Measurements from ENCODE around the gene SSR1.
"Not testable (repeated sequence)": the region's sequence is repeated elsewhere in the genome, so short reads cannot be mapped to it uniquely, and the experiment has no call there.

SSR1 gene

DNA sequence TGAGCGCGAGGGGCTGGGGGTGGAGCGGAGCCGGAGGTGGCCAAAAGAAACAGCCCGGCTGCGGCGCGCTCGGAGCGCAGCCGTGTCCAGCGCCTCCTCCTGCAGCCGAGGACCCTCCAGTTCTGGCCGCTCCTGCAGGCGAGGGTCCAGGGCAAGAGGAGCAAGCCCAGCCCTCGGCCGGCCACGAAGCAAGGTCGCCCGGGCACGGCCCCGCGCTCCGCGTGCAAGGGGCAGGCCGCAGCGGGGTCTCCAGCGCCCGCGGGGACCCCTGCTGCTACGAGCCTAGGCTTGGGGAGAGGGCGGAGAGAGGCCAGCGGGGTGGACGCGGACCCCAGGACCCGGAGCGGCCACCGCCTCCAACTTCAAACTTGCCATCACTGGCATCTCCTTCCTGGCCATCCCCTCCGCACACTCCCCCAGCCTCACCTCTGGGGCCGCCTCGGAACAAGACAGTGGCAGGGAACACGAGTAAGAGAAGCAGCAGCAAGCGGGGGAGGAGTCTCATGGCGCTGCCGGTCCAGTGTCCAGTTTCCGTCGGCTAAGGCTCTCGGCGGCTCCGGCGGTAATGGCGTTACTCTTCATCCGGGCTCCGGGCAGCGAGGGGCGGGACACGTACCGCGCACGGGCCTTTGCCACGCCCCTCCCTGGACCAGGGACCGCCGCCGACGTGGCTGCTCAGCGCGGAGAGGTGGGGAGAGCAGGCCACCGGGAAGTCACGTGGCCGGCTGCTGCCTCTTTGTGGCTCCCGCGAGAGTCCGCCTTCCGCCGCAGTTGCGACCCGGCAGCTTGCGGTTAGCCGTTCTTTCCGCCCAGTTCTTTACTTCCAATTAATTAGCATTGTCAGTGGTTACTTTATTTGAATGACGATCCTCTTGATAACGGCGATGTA lies at the start of gene SSR1:
TSS of gene SSR1 (minus strand) at position 584 of the 889 bp plus-strand sequence. CDS start at position 505, 79 bp downstream.
- DNase-seq: peak; percentile 99

DNA sequence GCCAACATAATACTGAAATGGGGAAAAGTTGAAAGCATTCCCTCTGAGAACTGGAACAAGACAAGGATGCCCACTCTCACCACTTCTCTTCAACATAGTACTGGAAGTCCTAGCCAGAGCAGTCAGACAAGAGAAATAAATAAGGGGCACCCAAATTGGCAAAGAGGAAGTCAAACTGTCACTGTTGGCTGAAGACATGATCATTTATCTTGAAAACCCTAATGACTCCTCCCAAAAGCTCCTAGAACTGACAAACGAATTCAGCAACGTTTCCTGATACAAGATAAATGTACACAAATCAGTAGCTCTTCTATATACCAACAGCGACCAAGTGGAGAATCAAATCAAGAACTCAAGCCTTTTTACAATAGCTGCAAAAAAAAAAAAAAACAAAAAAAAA lies 38.9 kb upstream of the SSR1 start:
- DNase-seq: peak; percentile 61

DNA sequence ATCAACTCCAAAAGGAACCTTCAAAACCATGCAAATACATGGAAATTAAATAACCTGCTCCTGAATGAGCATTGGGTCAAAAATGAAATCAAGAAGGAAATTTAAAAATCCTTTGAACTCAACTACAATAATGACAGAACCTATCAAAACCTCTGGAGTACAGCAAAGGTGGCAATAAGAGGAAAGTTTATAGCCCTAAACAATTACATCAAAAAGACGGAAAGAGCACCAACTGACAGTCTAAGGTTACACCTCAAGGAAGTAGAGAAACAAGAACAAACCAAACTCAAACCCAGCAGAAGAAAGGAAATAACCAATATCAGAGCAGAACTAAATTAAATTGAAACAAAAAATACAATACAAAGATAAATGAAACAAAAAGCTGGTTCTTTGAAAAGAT lies 37.6 kb upstream of the SSR1 start:
- DNase-seq: not testable (repeated sequence)

DNA sequence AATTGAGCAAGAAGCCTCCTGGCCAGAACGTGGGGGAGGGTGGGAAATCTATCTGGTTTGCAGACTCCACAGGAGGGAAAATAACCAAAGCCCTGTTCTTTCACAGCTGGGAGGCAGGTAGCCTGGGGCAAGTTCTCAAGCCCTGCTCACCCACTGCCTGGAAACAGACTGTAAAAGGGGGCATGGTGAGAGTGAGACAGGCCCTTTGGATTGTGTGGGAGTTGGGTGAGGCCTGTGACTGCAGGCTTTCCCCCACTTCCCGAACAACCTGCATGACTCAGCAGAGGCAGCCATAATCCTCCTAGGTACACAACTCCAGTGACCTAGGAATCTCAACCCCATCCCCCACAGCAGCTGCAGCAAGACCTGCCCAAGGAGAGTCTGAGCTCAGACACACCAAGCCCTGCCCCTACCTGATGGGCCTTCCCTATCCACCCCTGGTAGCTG lies 34.6 kb upstream of the SSR1 start:
- not testable (repeated sequence) for DNase-seq

DNA sequence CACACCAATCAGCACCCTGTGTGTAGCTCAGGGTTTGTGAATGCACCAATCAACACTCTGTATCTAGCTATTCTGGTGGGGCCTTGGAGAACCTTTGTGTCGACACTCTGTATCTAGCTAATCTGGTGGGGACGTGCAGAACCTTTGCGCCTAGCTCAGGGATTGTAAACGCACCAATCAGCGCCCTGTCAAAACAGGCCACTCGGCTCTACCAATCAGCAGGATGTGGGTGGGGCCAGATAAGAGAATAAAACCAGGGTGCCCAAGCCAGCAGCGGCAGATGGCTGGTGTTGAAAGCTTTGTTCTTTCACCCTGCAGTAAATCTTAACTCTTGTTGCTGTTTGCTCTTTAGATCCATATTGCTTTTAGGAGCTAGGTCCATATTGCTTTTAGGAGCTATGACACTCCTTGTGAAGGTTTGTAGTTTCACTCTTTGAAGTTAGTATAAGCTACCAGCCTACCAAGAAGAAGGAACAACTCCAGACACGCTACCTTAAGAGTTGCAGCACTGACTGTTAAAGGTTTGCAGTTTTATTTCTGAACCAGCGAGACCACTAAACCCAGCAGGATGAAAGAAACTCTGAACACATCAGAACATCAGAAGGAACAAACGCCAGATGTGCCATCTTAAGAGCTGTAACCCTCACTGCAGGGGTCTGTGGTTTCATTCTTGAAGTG lies 31.9 kb upstream of the SSR1 start:
- not testable (repeated sequence) for DNase-seq

DNA sequence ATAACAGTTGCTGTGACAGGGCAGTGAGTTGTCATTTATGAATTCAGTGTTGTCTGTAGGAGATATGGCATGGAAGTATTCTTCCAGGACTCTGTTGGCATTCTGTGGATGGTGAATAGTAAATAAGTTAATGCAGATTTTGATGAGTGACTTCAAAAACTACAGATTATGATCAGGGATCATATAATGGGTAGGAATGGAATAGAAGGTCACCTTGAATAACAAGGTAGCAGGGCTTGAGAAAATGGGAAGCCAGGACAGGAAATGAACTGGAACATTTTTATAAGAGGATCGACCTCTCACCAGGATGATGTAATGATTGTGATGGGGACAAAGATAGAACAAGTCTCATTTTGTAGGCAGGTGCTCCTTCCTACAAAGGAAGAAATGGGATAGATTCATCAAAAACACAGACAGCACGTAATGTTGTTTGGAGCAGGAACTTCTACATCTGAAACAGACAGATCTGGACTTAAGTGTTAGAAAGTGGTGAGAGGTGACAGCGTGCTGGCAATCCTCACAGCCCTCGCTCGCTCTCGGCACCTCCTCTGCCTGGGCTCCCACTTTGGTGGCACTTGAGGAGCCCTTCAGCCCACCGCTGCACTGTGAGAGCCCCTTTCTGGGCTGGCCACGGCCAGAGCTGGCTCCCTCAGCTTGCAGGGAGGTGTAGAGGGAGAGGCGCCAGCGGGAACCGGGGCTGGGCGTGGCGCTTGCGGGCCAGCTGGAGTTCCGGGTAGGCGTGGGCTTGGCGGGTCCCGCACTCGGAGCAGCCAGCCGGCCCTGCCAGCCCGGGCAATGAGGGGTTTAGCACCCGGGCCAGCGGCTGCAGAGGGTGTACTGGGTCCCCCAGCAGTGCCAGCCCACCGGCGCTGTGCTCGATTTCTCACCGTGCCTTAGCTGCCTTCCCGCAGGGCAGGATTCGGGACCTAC lies 30.8 kb upstream of the SSR1 start:
- DNase-seq: no peak

DNA sequence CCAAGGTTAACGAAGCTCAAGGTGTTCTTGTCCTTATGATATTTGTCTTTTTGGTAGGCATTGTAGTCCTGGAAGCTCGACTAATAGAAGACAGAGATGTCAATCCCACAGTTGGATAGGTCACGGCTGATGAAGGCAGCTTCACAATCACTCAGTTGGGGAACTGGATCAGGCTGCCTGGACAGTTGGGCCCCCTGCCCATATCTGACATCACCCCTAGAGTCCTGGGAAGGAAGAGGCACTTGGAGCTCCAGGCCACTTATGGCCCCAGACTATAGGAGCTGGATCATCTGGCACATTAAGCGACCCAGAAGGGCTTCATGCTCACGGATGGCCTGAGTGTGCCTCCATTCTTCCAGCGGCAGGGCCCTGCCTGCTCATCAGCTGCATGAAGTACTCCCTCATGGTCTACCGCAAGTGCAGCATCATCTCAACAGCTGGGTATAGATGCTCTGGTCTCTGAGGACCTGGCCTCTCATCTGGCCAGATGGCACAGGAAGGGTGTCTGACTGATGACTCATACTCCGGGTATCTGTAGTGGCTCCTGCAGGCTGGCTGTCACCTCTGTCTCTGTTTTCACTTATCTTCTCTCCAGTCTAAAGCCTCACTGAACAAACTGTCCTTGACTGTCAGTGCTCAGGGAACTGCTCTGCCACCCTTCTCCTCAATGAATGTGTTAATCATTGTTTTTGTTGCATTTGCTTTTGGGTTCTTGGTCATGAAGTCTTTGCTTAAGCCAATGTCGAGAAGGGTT lies 29.2 kb upstream of the SSR1 start:
- DNase-seq: peak; percentile 71

DNA sequence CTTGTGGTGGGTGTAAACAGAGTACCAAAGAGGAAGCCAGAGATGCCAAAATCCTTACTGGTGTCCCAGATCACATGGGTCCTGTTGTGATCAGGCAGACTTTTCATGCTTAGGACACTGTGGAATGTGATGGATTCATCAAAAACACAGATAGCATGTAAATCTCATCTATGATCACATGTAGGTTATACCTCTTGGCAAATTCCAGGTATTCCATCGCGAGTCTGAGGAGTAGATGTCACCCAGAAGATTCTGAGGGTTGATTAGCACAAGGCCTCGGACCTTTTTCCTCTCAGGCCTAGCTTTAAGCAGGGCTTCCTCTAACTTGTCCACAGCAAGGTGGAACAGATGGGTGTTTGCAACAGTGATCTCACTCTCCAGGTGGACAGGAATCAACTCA lies 28.3 kb upstream of the SSR1 start:
- no peak for DNase-seq

DNA sequence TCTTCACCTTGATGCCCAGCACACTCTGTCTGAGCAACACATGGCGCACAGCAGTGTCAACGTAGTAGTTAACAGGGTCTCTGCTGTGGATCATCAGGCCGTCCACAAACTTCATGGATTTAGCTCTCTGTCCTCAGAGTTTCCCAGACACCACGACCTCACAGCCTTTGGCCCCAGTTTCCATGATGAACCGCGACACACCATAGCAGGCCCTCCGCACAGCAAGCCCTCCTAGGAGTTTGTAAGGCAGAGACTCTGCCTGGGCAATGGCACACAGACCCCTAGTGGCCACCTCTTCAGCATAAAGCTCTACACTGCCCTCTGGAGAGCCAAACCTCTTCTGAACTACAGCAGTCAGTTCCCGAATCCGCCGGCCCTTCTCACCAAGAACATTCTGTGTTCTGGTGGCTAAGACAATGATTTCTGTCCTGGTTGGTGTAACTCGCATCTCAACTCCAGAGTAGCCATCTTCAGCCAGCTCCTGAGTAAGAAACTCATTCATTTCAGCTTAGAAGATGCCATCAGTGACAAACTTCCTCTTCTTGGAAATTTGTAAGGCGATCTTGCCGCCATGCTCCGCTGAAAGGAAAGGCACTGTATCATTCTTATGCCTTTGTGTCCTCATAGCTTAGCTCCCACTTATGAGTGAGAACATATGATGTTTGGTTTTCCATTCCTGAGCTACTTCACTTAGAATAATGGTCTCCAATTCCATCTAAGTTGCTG lies 26.2 kb upstream of the SSR1 start:
- DNase-seq: peak; percentile 82

DNA sequence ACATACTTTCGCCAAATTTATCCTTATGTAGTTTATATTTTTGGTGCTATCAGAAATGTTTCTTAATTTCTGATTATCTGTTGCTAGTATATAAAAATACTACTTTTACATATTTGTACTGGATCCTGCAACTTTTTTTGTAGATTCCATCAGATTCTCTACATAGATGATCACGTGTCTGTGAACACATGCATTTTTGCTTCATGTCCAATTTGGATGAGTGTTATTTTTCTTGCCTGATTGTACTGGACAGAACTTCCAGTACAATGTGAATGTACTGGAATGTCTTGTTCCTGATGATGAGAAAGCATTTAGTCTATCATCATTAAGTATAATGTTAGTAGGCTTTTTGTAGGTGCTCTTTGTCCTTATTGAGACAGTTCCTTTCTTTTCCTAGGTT lies 25.0 kb upstream of the SSR1 start:
- no peak for DNase-seq

DNA sequence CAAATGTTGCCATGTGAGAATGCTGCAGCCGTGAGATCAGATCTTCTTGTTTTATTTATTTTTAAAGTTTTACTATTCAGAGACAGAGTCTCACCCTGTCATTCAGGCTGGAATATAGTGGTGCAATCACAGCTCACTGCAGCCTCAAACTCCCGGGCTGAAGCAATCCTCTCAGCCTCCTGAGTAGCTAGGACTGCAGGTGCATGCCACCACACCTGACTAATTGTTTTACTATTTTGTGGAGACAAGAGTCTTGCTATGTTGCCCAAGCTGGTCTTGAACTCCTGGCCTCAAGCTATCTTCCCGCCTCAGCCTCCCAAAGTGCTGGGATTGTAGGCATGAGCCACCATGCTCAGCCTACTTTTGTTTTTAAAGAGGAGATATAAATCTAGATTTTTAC lies 22.5 kb upstream of the SSR1 start:
- DNase-seq: no peak

DNA sequence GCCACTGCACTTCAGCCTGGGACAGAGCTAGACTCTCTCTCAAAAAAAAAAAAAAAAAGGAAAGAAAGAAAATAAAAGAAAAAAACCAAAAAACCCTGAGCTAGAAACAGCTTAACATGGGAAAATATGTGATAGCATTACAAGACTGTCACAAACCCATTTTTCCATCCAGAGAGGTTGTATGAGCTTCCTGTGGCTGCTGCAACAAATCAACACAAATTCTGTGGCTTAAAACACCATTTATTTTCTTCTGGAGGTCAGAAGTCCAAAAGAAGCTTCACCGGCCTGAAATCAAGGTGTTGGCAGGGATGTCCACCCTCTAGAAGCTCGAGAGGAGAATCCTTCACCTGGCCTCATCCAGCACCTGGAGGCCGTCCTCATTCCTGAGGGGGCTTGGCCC lies 21.7 kb upstream of the SSR1 start:
- DNase-seq: no peak

DNA sequence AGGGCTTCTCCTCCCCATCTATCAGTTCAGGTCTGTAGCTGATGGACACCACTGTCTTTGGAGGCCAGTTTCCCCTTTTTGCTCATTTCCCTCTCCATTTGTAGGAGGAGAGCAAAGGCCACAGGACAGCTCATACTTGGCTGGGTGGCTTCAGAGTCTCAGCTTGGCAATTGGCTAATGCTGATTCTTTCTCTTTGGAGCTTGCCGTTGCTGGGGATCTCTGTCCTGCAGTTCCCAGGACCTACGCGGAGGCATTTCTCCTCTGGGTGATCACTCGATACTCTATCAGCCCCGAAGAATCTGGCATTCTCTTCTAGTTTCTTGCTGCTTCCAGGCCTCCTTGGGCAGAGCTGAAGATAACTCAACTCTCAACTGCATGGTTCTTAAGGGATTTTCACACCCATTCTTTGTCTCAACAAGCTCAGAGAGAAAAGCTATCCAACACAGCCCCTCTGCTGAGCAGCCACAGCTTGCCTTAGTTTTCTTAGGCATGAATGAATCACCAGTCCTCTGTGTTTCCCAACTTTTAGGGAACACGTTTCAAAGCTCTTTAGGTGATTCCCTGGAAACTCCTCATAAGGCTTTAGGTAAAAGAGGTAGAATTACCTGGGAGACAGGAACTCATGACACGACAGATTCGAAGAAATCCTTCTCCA lies 19.2 kb upstream of the SSR1 start:
- no peak for DNase-seq

DNA sequence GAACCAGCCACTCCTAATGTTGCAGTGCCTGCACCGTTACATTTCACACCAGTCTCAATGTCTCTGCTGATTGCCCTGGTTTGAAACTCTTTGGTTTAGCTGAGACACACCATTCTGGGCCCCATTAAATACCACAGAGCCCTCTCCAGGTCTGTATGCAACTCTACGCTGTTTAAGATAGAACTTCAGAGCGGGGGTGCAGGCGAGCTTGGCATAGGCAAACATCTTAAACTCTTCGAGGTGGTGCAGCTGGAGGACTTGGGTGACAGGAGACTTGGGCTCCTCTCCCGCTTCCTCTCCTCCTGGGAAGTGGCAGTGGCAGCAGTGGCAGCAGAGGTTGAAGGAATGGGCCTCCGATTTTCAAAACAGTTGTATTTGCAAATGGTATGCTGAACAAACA lies 18.5 kb upstream of the SSR1 start:
- DNase-seq: no peak

DNA sequence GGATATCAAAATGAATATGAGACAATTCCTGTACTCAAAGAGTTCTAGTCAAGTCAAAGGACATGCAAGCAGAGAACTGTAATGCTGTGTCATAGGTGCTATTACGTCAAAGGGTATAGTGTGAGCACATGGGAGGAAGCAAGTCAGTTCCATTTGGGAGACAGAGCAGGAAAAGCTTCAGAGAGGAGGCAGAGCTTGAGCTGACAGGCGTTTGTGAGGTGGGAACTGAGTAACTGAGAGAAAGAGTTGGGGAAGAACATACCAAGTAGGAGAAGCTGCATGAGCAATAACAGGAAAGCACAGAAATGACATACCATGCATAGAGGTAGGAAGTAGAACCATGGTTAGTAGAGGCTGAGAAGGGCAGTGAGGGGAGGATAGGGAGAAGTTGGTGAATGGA lies 15.2 kb upstream of the SSR1 start:
- no peak for DNase-seq

DNA sequence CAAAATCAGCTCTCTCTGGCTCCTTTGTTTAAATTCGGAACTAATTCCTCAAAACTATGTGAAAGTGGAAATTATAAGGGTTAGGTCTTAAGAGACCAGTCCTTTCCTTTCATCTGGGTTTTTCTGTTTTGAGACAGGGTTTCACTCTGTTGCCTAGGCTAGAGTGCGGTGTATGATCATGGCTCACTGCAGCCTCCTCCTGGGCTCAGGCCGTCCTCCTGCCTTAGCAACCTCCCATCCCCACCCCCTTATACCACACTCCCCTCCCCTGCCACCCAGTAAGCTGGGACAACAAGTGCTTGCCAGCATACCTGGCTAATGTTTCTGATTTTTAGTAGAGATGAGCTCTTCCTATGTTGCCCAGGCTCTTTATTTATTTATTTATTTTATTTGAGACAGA lies 12.8 kb upstream of the SSR1 start:
- no peak for DNase-seq

DNA sequence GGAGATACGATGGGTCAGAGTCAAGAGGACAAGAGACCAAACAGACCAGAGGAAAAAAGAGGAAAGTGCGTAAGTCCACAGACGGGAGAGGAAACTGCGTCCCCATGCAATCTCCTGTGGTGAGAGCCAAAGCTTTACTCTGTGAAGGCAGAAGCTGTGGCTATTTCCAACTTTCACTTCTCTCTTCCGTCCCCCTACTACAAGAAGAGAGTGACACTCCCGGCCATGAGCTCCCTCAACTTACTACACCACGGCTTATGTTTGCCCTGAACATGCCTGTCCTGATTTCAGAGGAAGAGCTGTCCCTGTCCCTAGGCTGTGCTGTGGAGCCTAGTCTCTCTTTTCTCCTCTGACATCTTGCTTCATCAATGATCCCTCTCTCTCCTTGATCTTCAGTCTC lies 11.5 kb upstream of the SSR1 start:
- DNase-seq: peak; percentile 59

DNA sequence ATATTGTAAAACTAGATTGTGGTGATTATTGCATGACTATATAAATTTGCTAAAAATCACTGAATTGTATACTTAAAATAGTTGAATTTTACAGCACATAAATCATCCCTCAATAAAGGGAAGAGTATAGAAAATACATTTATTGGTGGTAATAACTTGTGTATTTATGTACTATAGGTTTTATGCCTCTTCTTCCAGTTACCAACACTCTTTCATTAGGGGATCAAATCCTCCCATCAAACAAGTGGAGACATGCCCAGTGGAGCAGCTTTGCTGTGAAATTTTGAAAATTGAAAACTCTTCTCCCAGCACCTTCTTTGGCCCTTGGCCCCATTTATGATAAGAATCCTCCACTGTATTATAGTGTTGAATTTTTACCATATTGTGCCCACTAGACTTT lies 10.1 kb upstream of the SSR1 start:
- DNase-seq: no peak

DNA sequence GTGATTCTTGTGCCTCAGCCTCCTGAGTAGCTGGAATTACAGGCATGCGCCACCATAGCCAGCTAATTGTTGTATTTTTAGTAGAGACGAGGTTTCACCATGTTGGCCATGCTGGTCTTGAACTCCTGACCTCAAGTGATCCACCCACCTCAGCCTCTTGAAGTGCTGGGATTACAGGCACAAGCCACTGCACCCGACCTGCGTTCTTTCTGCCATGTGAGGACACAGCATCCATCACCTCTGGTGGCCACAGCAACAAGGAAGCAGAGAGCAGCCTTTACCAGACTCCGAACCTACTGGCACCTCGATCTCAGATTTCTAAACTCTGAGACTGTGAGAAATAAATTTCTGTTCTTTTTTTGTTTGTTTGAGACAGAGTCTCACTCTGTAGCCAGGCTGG lies 8.9 kb upstream of the SSR1 start:
- not testable (repeated sequence) for DNase-seq

DNA sequence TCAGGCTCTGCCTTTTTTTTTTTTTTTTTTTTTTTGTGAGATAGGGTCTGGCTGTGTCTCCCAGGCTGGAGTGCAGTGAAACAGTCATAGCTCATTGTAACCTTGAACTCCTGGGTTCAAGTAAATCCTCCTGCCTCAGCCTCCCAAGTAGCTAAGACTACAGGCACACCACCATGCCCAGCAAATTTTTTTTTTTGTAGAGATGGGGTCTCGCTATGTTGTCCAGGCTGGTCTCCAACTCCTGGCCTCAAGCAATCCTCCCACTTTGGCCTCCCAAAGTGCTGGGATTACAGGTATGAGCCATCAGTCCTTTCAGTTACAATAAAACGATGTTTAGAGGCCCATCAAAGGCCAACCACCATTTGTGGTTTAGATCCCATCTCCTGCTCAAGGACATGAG lies 6.4 kb upstream of the SSR1 start:
- not testable (repeated sequence) for DNase-seq

DNA sequence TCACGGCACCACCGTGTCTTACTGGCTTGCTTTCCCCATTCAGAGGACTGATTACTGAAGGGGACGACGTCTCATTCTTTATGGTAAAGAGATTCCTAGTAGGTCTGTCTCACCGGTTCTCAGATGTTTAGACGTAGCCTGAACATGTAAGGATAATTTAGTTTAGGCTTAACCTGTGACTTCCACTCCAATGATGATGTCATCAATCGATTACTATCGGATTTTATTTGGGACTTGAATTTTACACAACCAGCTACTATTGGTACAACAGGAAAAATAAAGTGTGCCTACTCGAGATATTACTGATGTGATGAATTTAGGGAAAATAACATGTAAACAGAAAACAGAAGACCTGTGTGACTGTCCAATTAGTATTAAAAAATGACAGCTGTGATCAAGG lies 4.5 kb upstream of the SSR1 start:
- DNase-seq: no peak

All from hematopoietic multipotent progenitor cell treated with erythropoietin and hydrocortisone succinate and interleukin-3 and kit ligand, for 4 days (in vitro differentiated cells).